GM12878 (cell line): Measurements from ENCODE around the gene CCDC3. TPM values are rescaled to one million over a fixed set of nuclear protein-coding genes. Genes with fewer than 3 reads are reported as not detected.
A peak's percentile ranks its signal among the peaks of the same experiment; 100 is the strongest.

Experiments
- ATAC-seq: fragments of 200-7000 bp; cut with Tn5 transposase; 3 replicates; pipeline ENCODE4 v1.9.1; 2020; ENCODE audit warnings: mild to moderate bottlenecking, moderate library complexity
- BruUV-seq: library from RNA; stranded (reverse); fragments of 400-500 nt; replicated peaks from 2 replicates; lab custom pipeline; 2021; lab: Mats Ljungman, UMichigan
- CTCF ChIA-PET: fragments of 300-600 bp; sonication (Branson Sonifier 250); formaldehyde crosslinking; extraction: SDS; loops from one replicate; lab custom pipeline; 2021; ENCODE audit warnings: inconsistent platforms; lab: Yijun Ruan, JAX
- POLR2A ChIA-PET: fragments of 350-600 bp; formaldehyde crosslinking; extraction: SDS; loops from one replicate; lab custom pipeline; 2021; ENCODE audit warnings: inconsistent platforms; lab: Charles Lee
- RAD21 ChIA-PET: fragments of 300-600 bp; sonication (Branson Sonifier 250); formaldehyde crosslinking; loops from one replicate; lab custom pipeline; 2023; ENCODE audit warnings: antibody characterized with exemption; ENCODE audit not compliant: unreplicated experiment; lab: Charles Lee
- SMC1A ChIA-PET: fragments of 300-600 bp; sonication (Branson Sonifier 250); formaldehyde crosslinking; loops from one replicate; lab custom pipeline; 2023; ENCODE audit not compliant: unreplicated experiment, uncharacterized antibody; lab: Charles Lee
- DNase-seq: peaks from one replicate; pipeline ENCODE4 v3.0.0-alpha.2; 2011; ENCODE audit warnings: low read depth, low spot score
- FAIRE-seq: peaks from 3 replicates; lab custom pipeline; 2011; peaks lifted over from hg19 to GRCh38; lab: Jason Lieb, UNC
- H2AFZ ChIP-seq: 2 replicates; pipeline ENCODE4 v1.6.0; 2011; ENCODE audit warnings: low read depth, low read length, control low read depth; ENCODE audit not compliant: control insufficient read depth
- H3K27ac ChIP-seq: 2 replicates; pipeline ENCODE4 v1.5.1; 2011; ENCODE audit warnings: control low read depth; ENCODE audit not compliant: control insufficient read depth, insufficient read depth
- H3K27me3 ChIP-seq, 2 experiments: replicated peaks in 1 of 2; 2 replicates each; pipeline versions ENCODE4 v1.6.0 to v1.6.1; 2011; ENCODE audit warnings: low read length in 1 of 2; ENCODE audit not compliant: control insufficient read depth in 2 of 2, insufficient read depth in 2 of 2
- H3K36me3 ChIP-seq, 2 experiments: 2 replicates each; pipeline ENCODE4 v1.5.1; 2011; ENCODE audit warnings: low read length in 1 of 2; ENCODE audit not compliant: control insufficient read depth in 2 of 2, insufficient read depth in 2 of 2
- H3K4me1 ChIP-seq: 2 replicates; pipeline ENCODE4 v1.6.1; 2011; ENCODE audit warnings: mild to moderate bottlenecking, low read length, moderate library complexity, mixed read lengths; ENCODE audit not compliant: control insufficient read depth, insufficient read depth
- H3K4me2 ChIP-seq: 2 replicates; pipeline ENCODE4 v1.6.0; 2011; ENCODE audit warnings: control low read depth; ENCODE audit not compliant: control insufficient read depth, insufficient read depth
- H3K4me3 ChIP-seq: fragments of 200-600 bp; sonication (generic); 2 replicates; pipeline ENCODE4 v1.5.1; 2016
- H3K79me2 ChIP-seq: 2 replicates; pipeline ENCODE4 v1.6.0; 2011; ENCODE audit warnings: low read length; ENCODE audit not compliant: control insufficient read depth, insufficient read depth
- H3K9ac ChIP-seq: 2 replicates; pipeline ENCODE4 v1.8.0; 2011; ENCODE audit warnings: low read length, control low read depth, mixed read lengths; ENCODE audit not compliant: control insufficient read depth, insufficient read depth
- H3K9me3 ChIP-seq: replicated peaks from 3 replicates; pipeline ENCODE4 v1.5.1; 2011; ENCODE audit warnings: mild to moderate bottlenecking, low read length; ENCODE audit not compliant: control insufficient read depth, insufficient read depth
- H4K20me1 ChIP-seq: 2 replicates; pipeline ENCODE4 v1.6.0; 2011; ENCODE audit not compliant: control insufficient read depth, insufficient read depth
- ASH2L ChIP-seq: fragments of 300-600, 200-600 bp; sonication (generic); IDR thresholded peaks from 2 replicates; pipeline ENCODE4 v1.6.1; 2017; ENCODE audit warnings: low read depth, mild to moderate bottlenecking, borderline replicate concordance
- BACH1 ChIP-seq: fragments of 450-650 bp; IDR thresholded peaks from 2 replicates; pipeline ENCODE4 v1.6.1; 2017; ENCODE audit warnings: mild to moderate bottlenecking, borderline replicate concordance
- FOS ChIP-seq: IDR thresholded peaks from 3 replicates; pipeline ENCODE4 v1.6.1; 2011; ENCODE audit warnings: borderline replicate concordance; ENCODE audit not compliant: insufficient read length; ENCODE audit errors: extremely low read depth
- FOXM1 ChIP-seq: IDR thresholded peaks from 2 replicates; pipeline ENCODE4 v1.6.1; 2012; ENCODE audit warnings: low read depth, mild to moderate bottlenecking, inconsistent platforms, low read length, moderate library complexity
- HCFC1 ChIP-seq: fragments of 150-350 bp; IDR thresholded peaks from 2 replicates; pipeline ENCODE4 v1.6.1; 2014; ENCODE audit warnings: low read length
- IRF5 ChIP-seq: fragments of 450-650 bp; IDR thresholded peaks from 2 replicates; pipeline ENCODE4 v1.6.1; 2017; ENCODE audit warnings: borderline replicate concordance
- NFXL1 ChIP-seq: fragments of 450-650 bp; IDR thresholded peaks from 2 replicates; pipeline ENCODE4 v1.6.1; 2017; ENCODE audit warnings: antibody characterized with exemption, mild to moderate bottlenecking, borderline replicate concordance
- PML ChIP-seq: IDR thresholded peaks from 2 replicates; pipeline ENCODE4 v1.6.1; 2012; ENCODE audit warnings: low read length, inconsistent platforms
- RELB ChIP-seq: fragments of 450-650 bp; IDR thresholded peaks from 2 replicates; pipeline ENCODE4 v1.6.1; 2017; ENCODE audit warnings: low read depth, mild to moderate bottlenecking, moderate library complexity
- SMAD5 ChIP-seq: IDR thresholded peaks from 2 replicates; pipeline ENCODE4 v1.6.1; 2016; ENCODE audit warnings: antibody characterized with exemption, low read depth
- STAT3 ChIP-seq: IDR thresholded peaks from 2 replicates; pipeline ENCODE4 v1.6.1; 2011; ENCODE audit warnings: low read depth, low read length, improper control_type of control experiment
- SUZ12 ChIP-seq: fragments of 200-600 bp; sonication (generic); IDR thresholded peaks from one replicate; pipeline ENCODE4 v1.6.1; 2018; ENCODE audit warnings: antibody characterized with exemption, mild to moderate bottlenecking; ENCODE audit not compliant: unreplicated experiment
- YY1 ChIP-seq: IDR thresholded peaks from 2 replicates; pipeline ENCODE4 v1.6.1; 2011; ENCODE audit warnings: low read depth, mild to moderate bottlenecking, low read length
- ZBTB40 ChIP-seq: fragments of 450-650 bp; IDR thresholded peaks from 2 replicates; pipeline ENCODE4 v1.6.1; 2016; ENCODE audit warnings: mild to moderate bottlenecking, moderate library complexity, borderline replicate concordance
- WGBS: methylation state at CpG from one replicate; pipeline ENCODE4 v1.1.6; 2016; ENCODE audit warnings: low lambda C conversion rate; ENCODE audit not compliant: insufficient replicate concordance, insufficient coverage; ENCODE audit errors: missing lambda C conversion rate; 5-methylcytosine and 5-hydroxymethylcytosine counted together
- in situ Hi-C: fragments of 300-500 bp; cut with MboI; formaldehyde crosslinking; loops from 9 replicates; pipeline ENCODE4 v1.14.3; 2018; ENCODE audit warnings: mixed read lengths
- intact Hi-C: fragments of 100-400 bp; cut with micrococcal nuclease; formaldehyde crosslinking; loops from one replicate; pipeline ENCODE4 v1.14.2; 2022; ENCODE audit not compliant: unreplicated experiment
- polyA plus RNA-seq, 11 experiments: library from polyadenylated mRNA; depleted of rRNA in 4 of 11; unstranded in 6 of 11; stranded (reverse) in 5 of 11; fragments of >200 nt; fragmentation: Nextera tagmentation in 4 of 11; fragmentation: Illumina TruSeq in 1 of 11; extraction: Ambion mirVana in 4 of 11; extraction: Trizol in 1 of 11; gene quantifications; 1 replicate in 1 of 11; 2 replicates in 10 of 11; pipeline versions ENCODE4 v1.2.1 to v1.2.3, GENCODE V29; 2011 to 2016; ENCODE audit warnings: inconsistent platforms in 2 of 11, missing spikeins in 2 of 11, low read depth in 1 of 11
- total RNA-seq, 4 experiments: library from RNA; depleted of rRNA in 3 of 4; stranded (reverse); fragments of >200 nt in 3 of 4; fragmentation: Illumina TruSeq in 1 of 4; extraction: Trizol in 1 of 4; gene quantifications; 2 replicates each; pipeline versions ENCODE4 v1.2.1 to v1.2.3, GENCODE V29; 2013 to 2021

Gene CCDC3
- total and polyA plus RNA-seq, 10 of the 15 experiments (the other 5 are each of a cell fraction or from before 2014, with no cell fraction given), result 0.08 TPM; not detected in 9

GRCh38 chr10:12849319-12850181 lies 152.0 kb downstream of the CCDC3 start:
- ChIA-PET SMC1A (interaction anchor here (0.7 kb wide), 1 partner anchor 96 kb away, joined by 3 read pairs; no protein-coding TSS in a partner anchor), CTCF (interaction anchor here (1.0 to 1.9 kb wide), 3 partner anchors 10 to 19 kb away, joined by 3 to 5 read pairs (median 4); no protein-coding TSS in a partner anchor), RAD21 (no interaction called here), POLR2A (interaction anchor here (0.7 kb wide), 1 partner anchor 189 kb away, joined by 4 read pairs; no protein-coding TSS in a partner anchor)
- ATAC-seq (peak; percentile 33; the same call in 2 of the 3 replicates), DNase-seq (no peak), FAIRE-seq (no peak)
- Histone ChIP-seq H3K36me3 (no peaks in the 10 kb centered on the region), H3K79me2 (no peaks in the 10 kb centered on the region), H2AFZ (no peak overlapping the region; the same call in 1 of the 2 replicates), H3K9ac (no peak overlapping the region), H3K4me3 (no peak overlapping the region), H4K20me1 (no peaks in the 10 kb centered on the region), H3K27me3 (no peaks in the 10 kb centered on the region), H3K4me2 (no peak overlapping the region), H3K27ac (no peak overlapping the region), H3K9me3 (no peaks in the 10 kb centered on the region), H3K4me1 (no peaks in the 10 kb centered on the region)
- intact Hi-C loops, result loop anchor here (5.0 kb wide), 1 partner anchor 597 kb away; no protein-coding TSS in a partner anchor
- no TSS peak for BruUV-seq
- in situ Hi-C loops, result no loop called here
- WGBS, result 9% methylated on average over 20 of the region's 20 CpGs
- TF ChIP-seq NFXL1 (no peak), SUZ12 (no peak), RELB (no peak), STAT3 (no peak), YY1 (no peak), IRF5 (no peak), FOXM1 (no peak), SMAD5 (no peak), BACH1 (no peak), ASH2L (no peak), FOS (no peak), PML (no peak), HCFC1 (no peak), ZBTB40 (no peak)
